Measurements from ENCODE around the gene LRMDA. TPM values are rescaled to one million over a fixed set of nuclear protein-coding genes. Genes with fewer than 3 reads are reported as not detected.

Gene LRMDA
- total RNA-seq, 1 donor from 2014 or later: 29.9 TPM

- H3K27ac ChIP-seq: no peak overlapping the region
- intact Hi-C loops (cut with DNase I): no loop called here
- H3K9me3 ChIP-seq: no peaks in the 10 kb centered on the region
- DNase-seq: peak; percentile 53
- H3K4me3 ChIP-seq: no peak overlapping the region
- H3K4me1 ChIP-seq: peaks cover 8% of the 10 kb centered on the region
- ATAC-seq: peak in 1 of 2 donors; percentile 29
- H3K36me3 ChIP-seq: no peaks in the 10 kb centered on the region
- no peaks in the 10 kb centered on the region for H3K27me3 ChIP-seq (ENCODE audit: low read depth)
- no peak for TF ChIP-seq CTCF (IDR thresholded peaks at IDR 0.05)
These were observed 409.8 kb downstream of the LRMDA start for GRCh38 chr10:75841266-75841665.

GRCh38 chr10:75845176-75845947 is 413.9 kb downstream of the LRMDA start:
- Histone ChIP-seq H3K9me3 (no peaks in the 10 kb centered on the region), H3K27ac (no peak overlapping the region), H3K4me1 (peaks cover 12% of the 10 kb centered on the region), H3K4me3 (no peak overlapping the region), H3K27me3 (ENCODE audit: low read depth) (no peaks in the 10 kb centered on the region), H3K36me3 (no peaks in the 10 kb centered on the region)
- DNase-seq: no peak
- intact Hi-C loops (cut with DNase I): no loop called here
- TF ChIP-seq CTCF (IDR thresholded peaks at IDR 0.05): no peak
- peak in 1 of 2 donors; percentile 14 for ATAC-seq

- H3K9me3 ChIP-seq: no peaks in the 10 kb centered on the region
- no peak overlapping the region for H3K27ac ChIP-seq
- peaks cover 12% of the 10 kb centered on the region for H3K4me1 ChIP-seq
- H3K4me3 ChIP-seq: no peak overlapping the region
- no peak for DNase-seq
- no peaks in the 10 kb centered on the region for H3K27me3 ChIP-seq (ENCODE audit: low read depth)
- no peak for TF ChIP-seq CTCF (IDR thresholded peaks at IDR 0.05)
- ATAC-seq: no peak
- no peaks in the 10 kb centered on the region for H3K36me3 ChIP-seq
- intact Hi-C loops (cut with DNase I): no loop called here
These were observed 416.1 kb downstream of the LRMDA start for GRCh38 chr10:75847477-75847876.

GRCh38 chr10:75851580-75852345 is 420.3 kb downstream of the LRMDA start:
- no peaks in the 10 kb centered on the region for H3K36me3 ChIP-seq
- H3K27ac ChIP-seq: no peak overlapping the region
- H3K9me3 ChIP-seq: no peaks in the 10 kb centered on the region
- no peak overlapping the region for H3K4me3 ChIP-seq
- no peaks in the 10 kb centered on the region for H3K27me3 ChIP-seq (ENCODE audit: low read depth)
- intact Hi-C loops (cut with DNase I): no loop called here
- H3K4me1 ChIP-seq: no peaks in the 10 kb centered on the region
- DNase-seq: no peak
- no peak for ATAC-seq
- no peak for TF ChIP-seq CTCF (IDR thresholded peaks at IDR 0.05)

- H3K9me3 ChIP-seq: no peaks in the 10 kb centered on the region
- no peaks in the 10 kb centered on the region for H3K36me3 ChIP-seq
- no peak for ATAC-seq
- no peak for DNase-seq
- no peak for TF ChIP-seq CTCF (IDR thresholded peaks at IDR 0.05)
- no peaks in the 10 kb centered on the region for H3K27me3 ChIP-seq (ENCODE audit: low read depth)
- intact Hi-C loops (cut with DNase I): no loop called here
- H3K27ac ChIP-seq: no peak overlapping the region
- H3K4me1 ChIP-seq: no peaks in the 10 kb centered on the region
- no peak overlapping the region for H3K4me3 ChIP-seq
These were observed 421.5 kb downstream of the LRMDA start for GRCh38 chr10:75852851-75853484.
